Small intestine (tissue), 7 donors: ENCODE results near the gene SLC9A9. TPM values are rescaled to one million over a fixed set of nuclear protein-coding genes. Genes with fewer than 3 reads are reported as not detected.
"Not testable (repeated sequence)": the region's sequence is repeated elsewhere in the genome, so short reads cannot be mapped to it uniquely, and the experiment has no call there.

Experiments
- DNase-seq, 2 donors: peaks; one replicate each; pipeline versions ENCODE4 v3.0.0 to v3.0.0-alpha.2; 2013
- FAIRE-seq: peaks from 2 replicates; lab custom pipeline; 2012; peaks lifted over from hg19 to GRCh38; lab: Jason Lieb, UNC
- H3K27ac ChIP-seq, 3 donors: one replicate each; pipeline ENCODE4 v1.5.1; 2013; ENCODE audit warnings: low read length in 2 of 3, mild to moderate bottlenecking in 2 of 3, control low read depth in 1 of 3, inconsistent platforms in 1 of 3, low read depth in 1 of 3, moderate library complexity in 1 of 3
- H3K27me3 ChIP-seq, 3 donors: one replicate each; pipeline ENCODE4 v1.6.1; 2013; ENCODE audit warnings: low read length in 3 of 3, inconsistent platforms in 1 of 3; ENCODE audit not compliant: control insufficient read depth in 3 of 3, insufficient read depth in 3 of 3
- H3K36me3 ChIP-seq, 3 donors: one replicate each; pipeline ENCODE4 v1.6.1; 2013; ENCODE audit warnings: low read length in 3 of 3, inconsistent platforms in 1 of 3, low read depth in 1 of 3, mild to moderate bottlenecking in 1 of 3, moderate library complexity in 1 of 3; ENCODE audit not compliant: control insufficient read depth in 3 of 3, insufficient read depth in 2 of 3
- H3K4me1 ChIP-seq, 3 donors: one replicate each; pipeline ENCODE4 v1.6.1; 2013; ENCODE audit warnings: low read length in 2 of 3, inconsistent platforms in 1 of 3, low read depth in 1 of 3, mild to moderate bottlenecking in 1 of 3, moderate library complexity in 1 of 3; ENCODE audit not compliant: control insufficient read depth in 3 of 3, insufficient read depth in 2 of 3
- H3K4me3 ChIP-seq, 3 donors: one replicate each; pipeline ENCODE4 v1.5.1; 2013; ENCODE audit warnings: low read length in 3 of 3, control low read depth in 1 of 3, inconsistent platforms in 1 of 3, low read depth in 1 of 3, mild to moderate bottlenecking in 1 of 3, moderate library complexity in 1 of 3
- H3K9me3 ChIP-seq, 2 donors: one replicate each; pipeline ENCODE4 v1.6.1; 2013; ENCODE audit warnings: low read depth in 1 of 2, low read length in 1 of 2; ENCODE audit not compliant: control insufficient read depth in 2 of 2, insufficient read depth in 1 of 2
- WGBS, 3 donors: extraction: QIAGEN DNeasy Blood & Tissue Kit; methylation state at CpG; one replicate each; pipeline ENCODE4 v1.1.7; 2013; 5-methylcytosine and 5-hydroxymethylcytosine counted together
- polyA plus RNA-seq, 4 donors: library from polyadenylated mRNA; stranded (reverse) in 3 of 4; unstranded in 1 of 4; fragments of 200-250 nt in 3 of 4; fragments of 120-200 nt in 1 of 4; gene quantifications; one replicate each; pipeline versions ENCODE4 v1.2.1 to v1.2.3, GENCODE V29; 2013
- donor health status: healthy with polysubstance abuse.
- donor health status: control.
- donor health status: control.
- donor health status: Bipolar disorder and iron deficiency.
- donor health status: healthy.

SLC9A9 gene
- polyA plus RNA-seq, 4 donors = 1.4 to 4.6 (median 4.1) TPM; not detected in 1

GRCh38 chr3:143442814-143443447, 405.3 kb downstream of the SLC9A9 start:
- H3K36me3 ChIP-seq = no peaks in the 10 kb centered on the region
- H3K9me3 ChIP-seq = no peaks in the 10 kb centered on the region
- WGBS, 3 donors = 81 to 90% (median 86%) methylated on average over 3 of the region's 3 CpGs
- DNase-seq = no peak
- H3K4me3 ChIP-seq = no peak overlapping the region
- no peak for FAIRE-seq
- peak overlapping the region in 1 of 3 donors; percentile 9 for H3K27ac ChIP-seq
- peaks cover 0 to 5% (median 2%) of the 10 kb centered on the region in 3 donors for H3K4me1 ChIP-seq
- H3K27me3 ChIP-seq = no peaks in the 10 kb centered on the region

DNA sequence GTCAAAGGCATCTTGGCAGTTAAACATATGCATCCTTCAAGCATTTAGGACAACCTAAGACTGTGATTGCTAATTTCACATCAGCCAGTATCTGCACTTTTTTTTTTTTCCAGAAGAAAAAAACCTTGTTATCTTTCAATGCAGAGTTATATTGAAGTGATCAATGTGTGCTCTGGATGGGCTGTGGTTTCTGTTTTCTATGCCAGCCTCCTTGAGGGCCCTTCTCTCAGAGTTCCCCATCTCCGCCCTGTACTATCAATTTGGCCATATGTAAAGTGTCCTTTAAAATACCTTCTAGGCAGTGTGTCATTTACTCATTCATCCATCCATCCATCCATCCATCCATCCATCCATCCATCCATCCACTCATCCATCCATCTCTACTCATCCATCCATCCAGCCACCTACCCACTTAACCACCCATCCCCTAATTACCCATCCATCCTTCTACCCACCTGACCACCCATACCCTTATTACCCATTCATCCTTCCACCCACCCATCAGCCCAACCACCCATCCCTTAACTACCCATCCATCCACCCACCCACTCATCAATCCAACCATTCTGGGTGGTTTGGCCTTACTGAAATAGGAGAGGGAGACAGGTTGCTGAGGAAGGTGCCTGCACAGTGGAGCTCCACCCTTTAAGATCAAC, 406.6 kb downstream of the SLC9A9 start:
- DNase-seq (no peak), FAIRE-seq (no peak)
- Histone ChIP-seq H3K27me3 (no peaks in the 10 kb centered on the region), H3K36me3 (no peaks in the 10 kb centered on the region), H3K4me3 (no peak overlapping the region), H3K9me3 (no peaks in the 10 kb centered on the region), H3K27ac (no peak overlapping the region), H3K4me1 (peaks cover 0 to 5% (median 2%) of the 10 kb centered on the region in 3 donors)
- WGBS, 3 donors = 95 to 100% (median 100%) methylated on average over 1 of the region's 1 CpG

DNA sequence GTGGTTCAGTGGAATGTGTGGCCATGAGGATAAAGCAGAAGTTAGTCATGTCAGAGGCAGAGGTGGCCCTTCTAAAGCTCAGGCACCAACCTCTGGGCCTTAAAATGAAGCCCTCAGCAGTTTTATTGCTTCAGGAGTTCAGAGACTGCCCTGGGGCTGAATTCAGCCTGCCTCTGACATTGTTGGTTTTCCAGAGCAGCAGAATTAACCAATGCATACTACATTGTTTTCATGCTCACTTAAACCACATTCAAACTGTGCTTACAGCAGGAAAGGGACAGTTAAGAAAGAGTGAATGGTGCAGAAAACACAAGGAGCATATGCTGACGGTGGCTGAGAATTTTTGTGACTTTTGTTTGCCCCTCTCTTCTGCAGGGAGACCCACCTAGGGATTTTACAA, 408.5 kb downstream of the SLC9A9 start:
- 89 to 94% (median 93%) methylated on average over 1 of the region's 1 CpG for WGBS, 3 donors

GRCh38 chr3:143437405-143437804, 410.9 kb downstream of the SLC9A9 start:
- peaks cover 0 to 5% (median 0%) of the 10 kb centered on the region in 3 donors for H3K4me1 ChIP-seq
- WGBS, 3 donors = 94% methylated on average over 10 of the region's 10 CpGs
- FAIRE-seq = no peak
- H3K4me3 ChIP-seq = no peak overlapping the region
- H3K27me3 ChIP-seq = no peaks in the 10 kb centered on the region
- no peaks in the 10 kb centered on the region for H3K9me3 ChIP-seq
- no peaks in the 10 kb centered on the region for H3K36me3 ChIP-seq
- no peak for DNase-seq
- H3K27ac ChIP-seq = no peak overlapping the region

More for the DNA sequence above, 408.5 kb downstream of the SLC9A9 start:
- Histone ChIP-seq H3K4me3 (no peak overlapping the region), H3K27ac (no peak overlapping the region), H3K4me1 (peaks cover 0 to 5% (median 2%) of the 10 kb centered on the region in 3 donors), H3K36me3 (no peaks in the 10 kb centered on the region), H3K9me3 (no peaks in the 10 kb centered on the region), H3K27me3 (no peaks in the 10 kb centered on the region)
- FAIRE-seq (no peak), DNase-seq (no peak)

DNA sequence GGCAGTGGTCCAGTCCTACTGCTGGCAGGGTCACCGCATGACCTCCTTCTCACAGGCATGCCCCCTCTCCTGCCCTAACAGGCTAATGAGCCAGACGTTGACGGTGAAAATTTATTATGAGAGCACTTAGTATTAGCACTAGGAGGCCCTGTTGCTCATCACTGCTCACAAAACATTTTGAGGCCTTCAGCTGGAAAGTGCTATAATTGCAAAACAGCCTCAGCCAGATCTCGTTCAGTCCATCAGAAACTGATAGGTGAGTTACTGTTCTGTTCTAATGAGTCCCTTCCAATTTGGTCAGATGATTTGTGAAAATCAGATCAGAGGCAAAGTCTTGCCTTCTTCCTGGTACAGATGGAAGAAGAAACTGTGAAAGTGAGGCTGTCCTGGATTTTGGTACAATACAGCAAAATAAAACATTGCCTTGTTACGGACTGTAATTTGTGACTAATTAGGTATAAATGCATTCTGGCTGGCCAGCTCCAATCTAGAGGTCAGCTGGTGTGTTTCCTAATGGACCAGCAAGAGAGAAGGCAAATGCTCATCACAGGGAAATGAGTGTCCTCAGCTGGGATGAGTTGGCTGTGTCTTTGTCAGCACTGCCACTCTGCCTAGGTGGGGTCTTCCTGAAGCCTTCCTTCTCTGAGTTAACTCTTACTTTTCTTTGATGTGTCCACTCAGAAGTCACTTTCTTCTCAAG, 411.9 kb downstream of the SLC9A9 start:
- Histone ChIP-seq H3K4me3 (no peak overlapping the region), H3K27me3 (no peaks in the 10 kb centered on the region), H3K4me1 (peaks cover 0 to 5% (median 0%) of the 10 kb centered on the region in 3 donors), H3K27ac (no peak overlapping the region), H3K9me3 (no peaks in the 10 kb centered on the region), H3K36me3 (no peaks in the 10 kb centered on the region)
- DNase-seq = no peak
- no peak for FAIRE-seq
- 89 to 93% (median 90%) methylated on average over 5 of the region's 5 CpGs for WGBS, 3 donors

GRCh38 chr3:143433787-143434378, 414.4 kb downstream of the SLC9A9 start:
- Histone ChIP-seq H3K27ac (no peak overlapping the region), H3K4me1 (peaks cover 0 to 5% (median 0%) of the 10 kb centered on the region in 3 donors), H3K9me3 (no peaks in the 10 kb centered on the region), H3K27me3 (no peaks in the 10 kb centered on the region), H3K36me3 (no peaks in the 10 kb centered on the region), H3K4me3 (no peak overlapping the region)
- WGBS, 3 donors = 68 to 73% (median 69%) methylated on average over 4 of the region's 4 CpGs
- no peak for FAIRE-seq
- DNase-seq = peak; percentile 11 to 15

DNA sequence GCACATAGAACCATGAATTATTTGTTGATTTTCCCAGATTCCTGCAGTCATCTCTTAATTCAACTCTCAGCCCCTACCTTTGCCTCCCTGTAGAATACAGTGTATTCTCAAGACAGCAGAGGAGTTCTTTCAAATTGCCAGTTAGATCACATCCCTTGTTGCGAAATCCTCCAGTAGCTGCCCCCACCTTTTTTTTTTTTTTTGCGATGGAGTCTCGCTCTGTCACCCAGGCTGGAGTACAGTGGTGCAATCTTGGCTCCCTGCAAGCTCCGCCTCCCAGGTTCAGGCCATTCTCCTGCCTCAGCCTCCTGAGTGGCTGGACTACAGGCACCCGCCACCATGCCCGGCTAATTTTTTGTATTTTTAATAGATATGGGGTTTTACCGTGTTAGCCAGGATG, 417.0 kb downstream of the SLC9A9 start:
- not testable (repeated sequence) for H3K27ac ChIP-seq, H3K4me1 ChIP-seq, H3K4me3 ChIP-seq, DNase-seq, H3K36me3 ChIP-seq, FAIRE-seq, H3K9me3 ChIP-seq, H3K27me3 ChIP-seq
- 78 to 87% (median 83%) methylated on average over 7 of the region's 7 CpGs for WGBS, 3 donors

DNA sequence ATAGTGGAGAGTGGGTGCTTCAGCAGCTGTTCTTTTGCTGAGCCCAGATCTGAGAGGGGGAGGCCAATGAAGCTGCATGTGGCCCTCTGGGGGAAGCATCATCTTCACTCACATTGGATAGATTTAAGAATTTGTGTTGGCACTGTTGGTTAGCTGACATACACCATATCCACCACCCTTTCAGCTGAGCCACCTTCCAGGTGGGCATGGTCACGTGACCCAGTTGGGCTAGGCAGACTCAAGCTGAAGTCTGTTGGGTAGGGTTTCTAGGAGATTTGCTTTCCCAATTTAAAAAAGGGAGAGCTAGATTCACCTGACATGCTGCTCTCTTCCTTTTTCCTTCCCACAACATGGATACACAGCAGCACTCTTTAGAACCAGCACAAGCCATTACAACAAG, 417.7 kb downstream of the SLC9A9 start:
- Histone ChIP-seq H3K27ac (no peak overlapping the region), H3K27me3 (no peaks in the 10 kb centered on the region), H3K9me3 (no peaks in the 10 kb centered on the region), H3K36me3 (no peaks in the 10 kb centered on the region), H3K4me3 (no peak overlapping the region), H3K4me1 (peaks cover 0 to 5% (median 0%) of the 10 kb centered on the region in 3 donors)
- FAIRE-seq = no peak
- WGBS, 3 donors = 91 to 100% (median 95%) methylated on average over 1 of the region's 1 CpG
- DNase-seq = no peak
